ENCODE results near the gene SLK.
A peak's percentile ranks its signal among the peaks of the same experiment; 100 is the strongest.

The SLK gene

DNA sequence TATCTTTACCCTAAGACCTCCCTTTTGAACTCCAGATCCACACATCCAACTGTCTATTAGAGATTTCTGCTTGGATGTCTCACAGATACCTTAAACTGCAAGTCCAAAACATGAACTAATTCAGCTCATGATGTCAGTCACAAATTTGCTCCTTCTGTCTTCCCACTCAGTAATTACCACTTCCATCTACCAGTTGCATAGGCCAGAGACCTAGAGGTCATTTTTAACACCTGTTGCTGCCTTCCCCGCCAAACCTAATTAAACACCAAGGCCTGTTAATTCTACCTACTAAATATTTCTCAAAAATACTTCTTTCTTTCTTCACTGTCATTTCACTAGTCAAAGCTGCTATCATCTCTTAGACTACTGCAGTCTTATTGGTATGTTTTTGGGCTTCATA, 8.2 kb downstream of the SLK start:
- no peaks in the 10 kb centered on the region for H3K4me1 ChIP-seq
- DNase-seq, result no peak
- no peaks in the 10 kb centered on the region for H3K27me3 ChIP-seq
- no peaks in the 10 kb centered on the region for H3K9me3 ChIP-seq
- H3K36me3 ChIP-seq, result no peaks in the 10 kb centered on the region
- TF ChIP-seq, protein P1, sequence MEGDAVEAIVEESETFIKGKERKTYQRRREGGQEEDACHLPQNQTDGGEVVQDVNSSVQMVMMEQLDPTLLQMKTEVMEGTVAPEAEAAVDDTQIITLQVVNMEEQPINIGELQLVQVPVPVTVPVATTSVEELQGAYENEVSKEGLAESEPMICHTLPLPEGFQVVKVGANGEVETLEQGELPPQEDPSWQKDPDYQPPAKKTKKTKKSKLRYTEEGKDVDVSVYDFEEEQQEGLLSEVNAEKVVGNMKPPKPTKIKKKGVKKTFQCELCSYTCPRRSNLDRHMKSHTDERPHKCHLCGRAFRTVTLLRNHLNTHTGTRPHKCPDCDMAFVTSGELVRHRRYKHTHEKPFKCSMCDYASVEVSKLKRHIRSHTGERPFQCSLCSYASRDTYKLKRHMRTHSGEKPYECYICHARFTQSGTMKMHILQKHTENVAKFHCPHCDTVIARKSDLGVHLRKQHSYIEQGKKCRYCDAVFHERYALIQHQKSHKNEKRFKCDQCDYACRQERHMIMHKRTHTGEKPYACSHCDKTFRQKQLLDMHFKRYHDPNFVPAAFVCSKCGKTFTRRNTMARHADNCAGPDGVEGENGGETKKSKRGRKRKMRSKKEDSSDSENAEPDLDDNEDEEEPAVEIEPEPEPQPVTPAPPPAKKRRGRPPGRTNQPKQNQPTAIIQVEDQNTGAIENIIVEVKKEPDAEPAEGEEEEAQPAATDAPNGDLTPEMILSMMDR (IDR thresholded peaks at IDR 0.05; ENCODE audit: low read depth, low read length), result no peak
- H3K4me3 ChIP-seq (ENCODE audit: low read depth, low read length), result no peak overlapping the region

DNA sequence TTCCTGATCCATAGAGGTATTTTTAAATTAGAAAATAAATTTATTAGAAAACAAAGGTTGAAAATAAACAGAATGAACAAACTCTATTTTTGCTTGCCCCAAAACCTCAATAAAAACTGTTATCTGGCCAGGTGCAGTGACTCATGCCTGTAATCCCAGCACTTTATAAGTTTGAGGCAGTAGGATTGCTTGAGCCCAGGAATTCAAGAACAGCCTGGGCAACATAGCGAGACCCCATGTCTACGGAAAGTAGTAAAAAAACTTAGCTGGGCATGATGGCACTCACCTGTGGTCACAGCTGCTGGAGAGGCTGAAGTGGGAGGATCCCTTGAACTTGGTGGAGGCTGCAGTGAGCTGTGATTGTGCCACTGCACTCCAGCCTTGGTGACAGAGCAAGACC, 10.3 kb downstream of the SLK start:
- H3K36me3 ChIP-seq, result no peaks in the 10 kb centered on the region
- DNase-seq, result no peak
- H3K4me1 ChIP-seq, result no peaks in the 10 kb centered on the region
- no peaks in the 10 kb centered on the region for H3K9me3 ChIP-seq
- H3K4me3 ChIP-seq (ENCODE audit: low read depth, low read length), result no peak overlapping the region
- H3K27me3 ChIP-seq, result no peaks in the 10 kb centered on the region
- TF ChIP-seq, protein P1 (IDR thresholded peaks at IDR 0.05; ENCODE audit: low read depth, low read length), result no peak

DNA sequence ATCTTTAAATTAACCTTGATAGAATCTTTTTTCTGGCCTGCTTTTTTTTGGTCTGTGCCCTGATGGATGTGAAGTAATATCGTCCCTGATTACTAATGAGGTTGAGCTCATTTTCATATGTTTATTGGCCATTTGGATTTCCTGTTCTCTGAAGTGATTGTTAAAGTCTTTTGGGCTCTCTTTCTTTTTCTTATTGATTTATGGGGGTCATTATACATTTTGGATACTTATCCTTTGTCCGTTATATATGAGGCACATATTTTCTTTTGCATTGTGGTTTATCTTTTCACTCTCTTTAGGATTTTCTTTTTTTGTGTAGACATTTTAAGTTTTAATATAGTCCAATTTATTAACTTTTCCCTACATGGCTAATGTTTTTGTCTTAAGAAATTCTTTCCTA, 12.6 kb downstream of the SLK start:
- H3K27me3 ChIP-seq, result no peaks in the 10 kb centered on the region
- H3K4me1 ChIP-seq, result no peaks in the 10 kb centered on the region
- no peaks in the 10 kb centered on the region for H3K36me3 ChIP-seq
- TF ChIP-seq, protein P1 (IDR thresholded peaks at IDR 0.05; ENCODE audit: low read depth, low read length), result no peak
- DNase-seq, result no peak
- H3K9me3 ChIP-seq, result no peaks in the 10 kb centered on the region
- H3K4me3 ChIP-seq (ENCODE audit: low read depth, low read length), result no peak overlapping the region

DNA sequence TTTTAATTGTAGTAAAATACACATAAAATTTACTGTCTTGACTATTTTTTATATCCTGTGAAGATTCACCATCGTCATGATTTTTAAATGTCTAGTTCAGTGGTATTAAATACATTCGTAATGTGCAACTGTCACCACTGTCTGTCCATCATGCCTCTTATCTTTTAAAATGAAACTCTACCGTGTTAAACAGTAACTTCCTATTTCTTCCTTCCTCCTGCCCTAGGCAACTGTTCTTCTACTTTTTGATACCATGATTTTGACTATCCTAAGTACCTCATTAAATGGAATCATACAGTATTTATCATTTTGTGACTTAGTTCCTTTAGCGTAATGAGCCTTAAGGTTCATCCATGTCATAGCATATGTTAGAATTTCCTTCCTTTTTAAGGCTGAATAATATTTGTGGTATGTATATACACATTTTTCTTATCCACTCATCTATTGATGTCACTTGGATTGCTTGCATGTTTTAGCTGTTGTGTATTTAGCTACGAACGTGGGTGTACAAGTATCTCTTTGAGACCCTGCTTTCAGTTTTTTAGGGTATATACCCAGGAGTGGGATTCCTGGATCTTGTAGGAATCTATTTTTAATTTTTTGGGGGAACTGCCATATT, 13.5 kb downstream of the SLK start:
- TF ChIP-seq, protein P1 (IDR thresholded peaks at IDR 0.05; ENCODE audit: low read depth, low read length), result no peak

DNA sequence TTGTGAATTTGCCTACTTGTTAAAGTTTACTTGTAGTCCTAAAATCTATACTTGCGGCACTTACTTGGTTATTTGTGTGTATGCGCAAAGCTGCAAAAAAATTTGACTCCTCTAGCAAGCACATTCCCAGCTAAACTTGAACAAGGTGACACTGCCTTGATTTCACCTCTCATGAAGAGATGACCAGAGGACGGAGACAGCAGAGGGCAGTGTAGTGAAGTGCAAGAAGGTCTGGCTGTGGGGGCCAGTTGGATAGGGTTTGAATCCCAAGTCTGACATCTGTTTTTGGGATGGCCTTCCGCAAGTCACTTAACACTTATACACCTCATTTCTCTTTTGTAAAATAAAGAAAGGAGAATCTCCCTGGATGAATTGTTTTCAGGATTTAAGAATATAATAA, 15.7 kb downstream of the SLK start:
- TF ChIP-seq, protein P1 (IDR thresholded peaks at IDR 0.05; ENCODE audit: low read depth, low read length), result peak; percentile 66
- Histone ChIP-seq H3K9me3 (no peaks in the 10 kb centered on the region), H3K27me3 (no peaks in the 10 kb centered on the region), H3K36me3 (no peaks in the 10 kb centered on the region), H3K4me3 (ENCODE audit: low read depth, low read length) (no peak overlapping the region), H3K4me1 (no peaks in the 10 kb centered on the region)
- peak; percentile 51 for DNase-seq

More for the DNA sequence above, 13.5 kb downstream of the SLK start:
- H3K9me3 ChIP-seq, result no peaks in the 10 kb centered on the region
- DNase-seq, result no peak
- H3K4me3 ChIP-seq (ENCODE audit: low read depth, low read length), result no peak overlapping the region
- H3K27me3 ChIP-seq, result no peaks in the 10 kb centered on the region
- no peaks in the 10 kb centered on the region for H3K4me1 ChIP-seq
- no peaks in the 10 kb centered on the region for H3K36me3 ChIP-seq

DNA sequence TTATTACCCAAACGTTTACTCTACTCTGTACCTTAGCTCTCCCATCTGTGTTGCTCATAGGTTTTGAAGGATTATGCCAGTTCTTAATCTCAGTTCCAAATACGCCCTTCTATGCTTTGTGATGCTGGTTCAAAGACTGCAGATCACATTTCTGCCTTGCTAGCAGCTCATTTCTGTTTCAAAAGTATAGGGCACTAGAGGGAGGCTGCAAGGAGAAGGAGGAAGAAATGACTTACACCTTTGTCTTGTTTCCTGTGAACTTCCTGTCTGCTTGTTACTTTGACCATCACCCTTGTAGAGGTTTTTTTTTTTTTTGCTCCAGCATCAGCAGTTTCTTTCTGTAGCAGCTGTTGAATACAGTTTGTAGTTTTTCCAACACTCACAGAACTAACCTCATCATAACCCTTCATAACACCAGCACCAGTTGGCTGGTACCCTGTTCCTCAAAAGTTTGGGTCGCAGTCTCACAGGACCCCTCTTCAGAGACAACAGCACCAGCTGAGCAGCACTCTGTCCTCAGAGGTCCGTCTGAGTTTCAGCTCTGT, 16.5 kb downstream of the SLK start:
- no peak for DNase-seq
- Histone ChIP-seq H3K36me3 (no peaks in the 10 kb centered on the region), H3K4me3 (ENCODE audit: low read depth, low read length) (no peak overlapping the region), H3K4me1 (no peaks in the 10 kb centered on the region), H3K27me3 (no peaks in the 10 kb centered on the region), H3K9me3 (no peaks in the 10 kb centered on the region)
- TF ChIP-seq, protein P1 (IDR thresholded peaks at IDR 0.05; ENCODE audit: low read depth, low read length), result no peak
